Measurements from ENCODE around the gene GLE1.
"Not testable (repeated sequence)": the region's sequence is repeated elsewhere in the genome, so short reads cannot be mapped to it uniquely, and the experiment has no call there.

Gene GLE1

DNA sequence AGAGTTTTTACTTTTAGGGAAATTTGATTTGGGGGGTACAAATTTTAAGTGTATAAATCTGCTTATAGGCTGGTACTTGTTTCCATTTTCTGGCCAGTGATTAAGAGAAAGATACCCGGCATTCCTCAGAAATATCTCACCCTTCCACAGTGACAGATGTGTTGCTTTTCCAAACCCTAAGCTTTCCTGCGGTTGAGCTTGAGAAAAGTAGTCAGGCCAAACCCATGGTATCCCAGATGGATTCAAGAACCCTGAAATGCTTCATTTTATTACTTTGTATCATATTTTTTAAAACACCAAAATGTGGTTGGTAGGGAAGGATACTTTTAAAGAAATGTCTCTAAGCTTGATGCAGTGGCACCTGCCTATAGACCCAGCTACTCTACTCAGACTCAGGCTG lies 71.4 kb downstream of the GLE1 start:
- H3K27me3 ChIP-seq (ENCODE audit: control insufficient read depth, insufficient read depth, low read length), result no peaks in the 10 kb centered on the region
- H3K36me3 ChIP-seq (ENCODE audit: control insufficient read depth, insufficient read depth, low read length), result peaks cover 84% of the 10 kb centered on the region
- no peak overlapping the region for H3K9ac ChIP-seq (ENCODE audit: low read length)
- H3K27ac ChIP-seq (ENCODE audit: low read depth, low read length), result no peak overlapping the region
- no peak overlapping the region for H3K4me3 ChIP-seq (ENCODE audit: low read depth, low read length)
- H3K4me1 ChIP-seq (ENCODE audit: control insufficient read depth, insufficient read depth, low read length), result no peaks in the 10 kb centered on the region
- no peaks in the 10 kb centered on the region for H3K9me3 ChIP-seq (ENCODE audit: control insufficient read depth, insufficient read depth, low read depth, low read length)

DNA sequence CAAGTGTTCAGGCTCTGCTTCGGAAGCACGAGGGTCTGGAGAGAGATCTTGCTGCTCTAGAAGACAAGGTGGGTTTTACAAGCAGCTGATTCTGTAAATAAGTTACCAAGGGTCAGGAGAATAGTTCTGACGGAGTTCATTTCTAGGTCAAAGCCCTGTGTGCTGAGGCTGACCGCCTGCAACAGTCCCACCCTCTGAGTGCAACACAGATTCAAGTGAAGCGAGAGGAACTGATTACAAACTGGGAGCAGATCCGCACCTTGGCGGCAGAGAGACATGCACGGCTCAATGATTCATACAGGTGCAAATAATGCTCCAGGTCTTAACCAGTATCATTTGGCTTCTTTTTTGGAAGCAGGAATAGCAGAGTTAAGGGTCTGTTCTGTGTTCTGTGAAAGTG lies 72.7 kb downstream of the GLE1 start:
- Histone ChIP-seq H3K36me3 (ENCODE audit: control insufficient read depth, insufficient read depth, low read length) (peaks cover 92% of the 10 kb centered on the region), H3K27ac (ENCODE audit: low read depth, low read length) (no peak overlapping the region), H3K4me1 (ENCODE audit: control insufficient read depth, insufficient read depth, low read length) (no peaks in the 10 kb centered on the region), H3K4me3 (ENCODE audit: low read depth, low read length) (no peak overlapping the region), H3K27me3 (ENCODE audit: control insufficient read depth, insufficient read depth, low read length) (no peaks in the 10 kb centered on the region), H3K9ac (ENCODE audit: low read length) (no peak overlapping the region), H3K9me3 (ENCODE audit: control insufficient read depth, insufficient read depth, low read depth, low read length) (no peaks in the 10 kb centered on the region)

DNA sequence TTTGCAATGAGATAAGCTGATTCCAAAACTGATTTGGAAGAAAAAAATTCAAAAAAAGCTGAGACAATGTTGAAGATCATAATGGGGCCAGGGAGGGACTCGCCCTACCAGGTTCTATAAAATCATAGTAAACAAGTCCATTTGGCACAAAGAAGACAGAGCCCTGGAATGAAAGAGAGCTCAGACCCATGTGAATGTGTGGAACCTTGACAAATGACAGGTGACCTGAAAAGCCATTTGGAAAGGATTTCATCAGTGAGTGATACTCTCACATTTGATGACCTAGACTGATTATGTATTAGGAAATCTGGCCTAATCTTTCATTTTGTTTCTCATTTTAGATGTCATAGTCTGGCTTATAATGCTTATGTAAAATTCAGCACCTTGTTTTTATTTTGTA lies 74.7 kb downstream of the GLE1 start:
- Histone ChIP-seq H3K36me3 (ENCODE audit: control insufficient read depth, insufficient read depth, low read length) (peaks cover 99% of the 10 kb centered on the region), H3K4me1 (ENCODE audit: control insufficient read depth, insufficient read depth, low read length) (no peaks in the 10 kb centered on the region), H3K9ac (ENCODE audit: low read length) (no peak overlapping the region), H3K27me3 (ENCODE audit: control insufficient read depth, insufficient read depth, low read length) (no peaks in the 10 kb centered on the region), H3K9me3 (ENCODE audit: control insufficient read depth, insufficient read depth, low read depth, low read length) (no peaks in the 10 kb centered on the region), H3K27ac (ENCODE audit: low read depth, low read length) (no peak overlapping the region), H3K4me3 (ENCODE audit: low read depth, low read length) (no peak overlapping the region)

DNA sequence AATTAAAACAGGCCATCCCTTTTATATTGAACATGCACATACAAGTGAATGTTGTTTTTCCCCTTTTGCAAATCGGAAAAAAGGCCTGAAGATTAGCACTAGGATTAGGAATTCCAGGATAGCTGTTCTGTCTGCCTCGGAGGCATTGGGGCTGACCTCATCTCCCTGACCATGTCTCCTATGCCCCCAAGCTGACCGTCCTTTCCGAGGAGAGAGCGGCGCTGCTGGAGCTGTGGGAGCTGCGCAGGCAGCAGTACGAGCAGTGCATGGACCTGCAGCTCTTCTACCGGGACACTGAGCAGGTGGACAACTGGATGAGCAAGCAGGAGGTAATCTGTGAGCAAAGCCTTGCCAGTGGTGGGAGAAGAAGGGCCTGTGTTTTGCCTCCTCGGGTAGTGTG lies 76.2 kb downstream of the GLE1 start:
- no peaks in the 10 kb centered on the region for H3K9me3 ChIP-seq (ENCODE audit: control insufficient read depth, insufficient read depth, low read depth, low read length)
- no peak overlapping the region for H3K27ac ChIP-seq (ENCODE audit: low read depth, low read length)
- peaks cover 99% of the 10 kb centered on the region for H3K36me3 ChIP-seq (ENCODE audit: control insufficient read depth, insufficient read depth, low read length)
- no peak overlapping the region for H3K9ac ChIP-seq (ENCODE audit: low read length)
- H3K4me3 ChIP-seq (ENCODE audit: low read depth, low read length), result no peak overlapping the region
- no peaks in the 10 kb centered on the region for H3K27me3 ChIP-seq (ENCODE audit: control insufficient read depth, insufficient read depth, low read length)
- no peaks in the 10 kb centered on the region for H3K4me1 ChIP-seq (ENCODE audit: control insufficient read depth, insufficient read depth, low read length)

DNA sequence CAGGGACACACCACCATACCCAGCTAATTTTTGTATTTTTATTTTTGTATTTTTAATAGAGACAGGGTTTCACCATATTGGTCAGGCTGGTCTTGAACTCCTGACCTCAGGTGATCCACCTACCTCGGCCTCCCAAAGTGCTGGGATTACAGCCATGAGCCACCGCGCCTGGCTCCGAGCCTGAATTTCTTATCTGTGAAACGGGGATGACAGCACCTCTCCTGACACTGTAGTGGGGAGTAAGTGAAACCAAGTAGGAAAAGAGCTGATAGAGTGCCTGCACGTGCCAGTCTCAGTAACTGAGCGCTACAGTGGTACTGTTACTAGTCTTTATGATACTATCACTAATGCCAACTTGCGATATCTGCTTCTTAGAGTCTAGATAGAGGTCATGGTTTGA lies 80.6 kb downstream of the GLE1 start:
- H3K4me3 ChIP-seq (ENCODE audit: low read depth, low read length); H3K27me3 ChIP-seq (ENCODE audit: control insufficient read depth, insufficient read depth, low read length); H3K9me3 ChIP-seq (ENCODE audit: control insufficient read depth, insufficient read depth, low read depth, low read length); H3K4me1 ChIP-seq (ENCODE audit: control insufficient read depth, insufficient read depth, low read length); H3K9ac ChIP-seq (ENCODE audit: low read length); H3K27ac ChIP-seq (ENCODE audit: low read depth, low read length): not testable (repeated sequence)
- H3K36me3 ChIP-seq (ENCODE audit: control insufficient read depth, insufficient read depth, low read length), result peaks cover 95% of the 10 kb centered on the region

DNA sequence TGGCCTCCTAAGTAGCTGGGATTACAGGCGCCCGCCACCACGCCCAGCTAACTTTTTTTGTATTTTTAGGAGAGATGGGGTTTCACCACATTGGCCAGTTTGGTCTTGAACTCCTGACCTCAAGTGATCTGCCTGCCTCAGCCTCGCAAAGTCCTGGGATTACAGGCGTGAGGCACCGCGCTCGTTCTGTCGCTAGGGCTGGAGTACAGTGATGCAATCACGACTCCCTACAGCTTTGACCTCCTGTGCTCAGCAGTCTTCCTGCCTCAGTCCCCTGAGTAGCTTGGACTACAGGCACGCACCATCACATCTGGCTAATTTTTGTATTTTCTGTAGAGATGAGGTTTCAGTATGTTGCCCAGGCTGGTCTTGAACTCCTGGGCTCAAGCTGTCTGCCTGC lies 82.4 kb downstream of the GLE1 start:
- H3K27ac ChIP-seq (ENCODE audit: low read depth, low read length); H3K4me1 ChIP-seq (ENCODE audit: control insufficient read depth, insufficient read depth, low read length); H3K27me3 ChIP-seq (ENCODE audit: control insufficient read depth, insufficient read depth, low read length); H3K9ac ChIP-seq (ENCODE audit: low read length); H3K9me3 ChIP-seq (ENCODE audit: control insufficient read depth, insufficient read depth, low read depth, low read length); H3K4me3 ChIP-seq (ENCODE audit: low read depth, low read length): not testable (repeated sequence)
- peaks cover 93% of the 10 kb centered on the region for H3K36me3 ChIP-seq (ENCODE audit: control insufficient read depth, insufficient read depth, low read length)

GRCh38 chr9:128587453-128587852 lies 82.9 kb downstream of the GLE1 start:
- Histone ChIP-seq H3K4me1 (ENCODE audit: control insufficient read depth, insufficient read depth, low read length) (no peaks in the 10 kb centered on the region), H3K9me3 (ENCODE audit: control insufficient read depth, insufficient read depth, low read depth, low read length) (no peaks in the 10 kb centered on the region), H3K27me3 (ENCODE audit: control insufficient read depth, insufficient read depth, low read length) (no peaks in the 10 kb centered on the region), H3K4me3 (ENCODE audit: low read depth, low read length) (no peak overlapping the region), H3K36me3 (ENCODE audit: control insufficient read depth, insufficient read depth, low read length) (peaks cover 91% of the 10 kb centered on the region), H3K9ac (ENCODE audit: low read length) (no peak overlapping the region), H3K27ac (ENCODE audit: low read depth, low read length) (no peak overlapping the region)

DNA sequence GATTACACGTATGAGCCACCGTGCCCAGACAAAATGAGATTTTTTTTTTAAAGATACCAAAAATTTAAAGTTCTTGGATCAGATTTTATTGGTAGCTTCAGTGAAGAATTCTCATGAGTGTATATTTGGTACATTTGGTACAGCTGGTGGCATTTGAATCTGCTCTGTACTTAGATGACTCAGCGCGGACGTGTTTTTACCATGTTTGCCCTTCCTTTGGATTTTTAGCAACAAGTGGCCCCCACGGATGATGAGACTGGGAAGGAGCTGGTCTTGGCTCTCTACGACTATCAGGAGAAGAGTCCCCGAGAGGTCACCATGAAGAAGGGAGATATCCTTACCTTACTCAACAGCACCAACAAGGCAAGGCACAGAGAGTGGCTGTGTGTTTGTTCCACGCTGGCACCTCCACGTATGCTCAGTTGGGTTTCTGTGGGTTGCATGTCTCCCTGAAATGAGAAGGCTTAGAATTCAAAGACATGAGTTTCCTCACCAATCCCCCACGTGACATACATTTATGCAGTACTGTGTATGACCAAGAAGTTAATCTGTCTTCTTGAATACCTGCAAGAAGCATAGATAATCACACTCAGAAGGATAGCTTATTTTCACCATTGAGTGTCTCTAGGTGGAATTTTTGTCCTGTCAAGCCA lies 84.2 kb downstream of the GLE1 start:
- Histone ChIP-seq H3K36me3 (ENCODE audit: control insufficient read depth, insufficient read depth, low read length) (peaks cover 91% of the 10 kb centered on the region), H3K9me3 (ENCODE audit: control insufficient read depth, insufficient read depth, low read depth, low read length) (no peaks in the 10 kb centered on the region), H3K27me3 (ENCODE audit: control insufficient read depth, insufficient read depth, low read length) (no peaks in the 10 kb centered on the region), H3K4me1 (ENCODE audit: control insufficient read depth, insufficient read depth, low read length) (no peaks in the 10 kb centered on the region), H3K27ac (ENCODE audit: low read depth, low read length) (no peak overlapping the region), H3K9ac (ENCODE audit: low read length) (no peak overlapping the region), H3K4me3 (ENCODE audit: low read depth, low read length) (no peak overlapping the region)
